Bronchial epithelial cell (primary cell): ENCODE results near the gene KANK2. TPM values are rescaled to one million over a fixed set of nuclear protein-coding genes. Genes with fewer than 3 reads are reported as not detected.

Source experiments
- DNase-seq: peaks from one replicate; pipeline ENCODE4 v3.0.0-alpha.2; 2010; ENCODE audit warnings: low read depth
- FAIRE-seq: peaks from 2 replicates; lab custom pipeline; 2011; peaks lifted over from hg19 to GRCh38; lab: Jason Lieb, UNC
- H3K27me3 ChIP-seq: 2 replicates; pipeline ENCODE4 v1.5.1; 2011; ENCODE audit warnings: low read length; ENCODE audit not compliant: control insufficient read depth, insufficient read depth
- H3K36me3 ChIP-seq: 2 replicates; pipeline ENCODE4 v1.5.1; 2011; ENCODE audit warnings: low read length; ENCODE audit not compliant: control insufficient read depth, insufficient read depth
- H3K4me3 ChIP-seq: 2 replicates; pipeline ENCODE4 v1.5.1; 2011; ENCODE audit warnings: mild to moderate bottlenecking, low read depth, low read length, control low read depth
- total RNA-seq: library from RNA; depleted of rRNA; stranded (reverse); fragments of >200 nt; gene quantifications from 2 replicates; pipeline ENCODE4 v1.2.1, GENCODE V29; 2014
- TF ChIP-seq, protein P1 (sequence below): IDR thresholded peaks from 2 replicates; pipeline ENCODE4 v1.5.1; 2011; ENCODE audit warnings: mild to moderate bottlenecking, moderate library complexity, low read length, control low read depth, inconsistent platforms; ENCODE audit not compliant: insufficient read depth, severe bottlenecking

KANK2 gene
- total RNA-seq, 1 donor from 2014 or later, result 10.8 TPM

- peaks cover 30% of the 10 kb centered on the region for H3K36me3 ChIP-seq
- FAIRE-seq, result no peak
- no peak overlapping the region for H3K4me3 ChIP-seq
- TF ChIP-seq, protein P1, sequence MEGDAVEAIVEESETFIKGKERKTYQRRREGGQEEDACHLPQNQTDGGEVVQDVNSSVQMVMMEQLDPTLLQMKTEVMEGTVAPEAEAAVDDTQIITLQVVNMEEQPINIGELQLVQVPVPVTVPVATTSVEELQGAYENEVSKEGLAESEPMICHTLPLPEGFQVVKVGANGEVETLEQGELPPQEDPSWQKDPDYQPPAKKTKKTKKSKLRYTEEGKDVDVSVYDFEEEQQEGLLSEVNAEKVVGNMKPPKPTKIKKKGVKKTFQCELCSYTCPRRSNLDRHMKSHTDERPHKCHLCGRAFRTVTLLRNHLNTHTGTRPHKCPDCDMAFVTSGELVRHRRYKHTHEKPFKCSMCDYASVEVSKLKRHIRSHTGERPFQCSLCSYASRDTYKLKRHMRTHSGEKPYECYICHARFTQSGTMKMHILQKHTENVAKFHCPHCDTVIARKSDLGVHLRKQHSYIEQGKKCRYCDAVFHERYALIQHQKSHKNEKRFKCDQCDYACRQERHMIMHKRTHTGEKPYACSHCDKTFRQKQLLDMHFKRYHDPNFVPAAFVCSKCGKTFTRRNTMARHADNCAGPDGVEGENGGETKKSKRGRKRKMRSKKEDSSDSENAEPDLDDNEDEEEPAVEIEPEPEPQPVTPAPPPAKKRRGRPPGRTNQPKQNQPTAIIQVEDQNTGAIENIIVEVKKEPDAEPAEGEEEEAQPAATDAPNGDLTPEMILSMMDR, result no peak
- no peak for DNase-seq
- no peaks in the 10 kb centered on the region for H3K27me3 ChIP-seq
These were observed 23.8 kb upstream of the KANK2 start for GRCh38 chr19:11221082-11221598.

GRCh38 chr19:11214387-11214786 lies 17.0 kb upstream of the KANK2 start:
- H3K4me3 ChIP-seq, result no peak overlapping the region
- no peak for DNase-seq
- H3K27me3 ChIP-seq, result no peaks in the 10 kb centered on the region
- TF ChIP-seq, protein P1, result no peak
- H3K36me3 ChIP-seq, result peaks cover 27% of the 10 kb centered on the region
- no peak for FAIRE-seq

GRCh38 chr19:11210656-11210928 lies 13.2 kb upstream of the KANK2 start:
- TF ChIP-seq, protein P1, result no peak
- Histone ChIP-seq H3K4me3 (no peak overlapping the region), H3K36me3 (peaks cover 25% of the 10 kb centered on the region), H3K27me3 (no peaks in the 10 kb centered on the region)
- FAIRE-seq (peak; percentile 80), DNase-seq (no peak)

GRCh38 chr19:11209839-11210655 lies 12.7 kb upstream of the KANK2 start:
- DNase-seq (no peak), FAIRE-seq (no peak)
- TF ChIP-seq, protein P1, result no peak
- peaks cover 21% of the 10 kb centered on the region for H3K36me3 ChIP-seq
- no peaks in the 10 kb centered on the region for H3K27me3 ChIP-seq
- no peak overlapping the region for H3K4me3 ChIP-seq

DNA sequence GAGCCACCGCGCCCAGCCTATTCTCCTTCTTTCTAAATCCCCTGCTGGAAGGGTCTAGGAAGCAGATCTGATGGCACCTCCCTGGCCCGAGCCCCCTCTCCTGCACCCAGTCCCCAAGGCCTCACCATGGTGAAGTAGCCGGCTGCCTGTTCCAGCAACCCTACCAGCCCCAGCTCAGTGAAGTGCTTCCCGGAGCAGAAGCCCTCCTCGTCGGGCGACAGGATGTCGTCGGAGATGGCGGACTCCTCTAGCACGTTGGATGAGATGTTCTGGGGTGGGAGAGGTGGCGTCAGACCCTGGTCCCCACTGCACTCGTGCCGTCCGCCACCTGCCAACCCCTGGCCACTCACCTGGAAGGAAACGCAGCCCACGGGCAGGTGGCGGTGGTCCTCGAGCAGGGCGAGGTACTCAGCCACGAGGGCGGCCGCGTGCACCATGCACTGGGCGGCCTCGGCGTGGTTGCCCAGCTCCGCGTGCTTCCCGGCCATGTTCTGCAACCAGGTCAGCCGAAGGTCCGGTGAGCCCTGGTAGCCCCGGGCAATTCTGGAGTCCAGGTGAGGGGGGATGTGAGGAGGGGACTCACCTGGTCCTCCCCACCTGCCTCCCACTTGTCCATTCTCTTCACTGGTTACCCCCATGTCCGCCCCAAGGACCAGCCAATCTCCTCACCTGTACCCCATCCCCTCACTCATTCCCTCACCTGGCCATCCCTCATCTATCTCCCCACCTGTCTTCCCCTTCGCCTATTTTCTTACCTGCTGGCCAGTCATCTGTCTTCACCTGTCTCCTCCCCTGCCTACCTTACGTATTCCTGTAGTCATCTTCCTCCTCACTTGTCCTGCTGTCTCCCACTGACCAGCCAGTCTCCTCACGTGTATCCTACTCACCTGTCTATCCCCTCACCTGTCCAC lies 11.5 kb upstream of the KANK2 start:
- Histone ChIP-seq H3K4me3 (no peak overlapping the region), H3K36me3 (peaks cover 15% of the 10 kb centered on the region), H3K27me3 (no peaks in the 10 kb centered on the region)
- no peak for FAIRE-seq
- DNase-seq, result no peak
- TF ChIP-seq, protein P1, result no peak
